Memory B cell (primary cell): ENCODE measurements around the gene PARP15.

Experiments used
- ATAC-seq: fragments of 150-1000 bp; cut with Tn5 transposase; 2 replicates; pipeline ENCODE4 v1.10.0; 2021; ENCODE audit warnings: low read depth, mild to moderate bottlenecking, moderate library complexity
- DNase-seq, 2 donors: peaks; one replicate each; pipeline ENCODE4 v3.0.0; 2022; ENCODE audit warnings: low spot score in 2 of 2
- H3K27ac Mint-ChIP-seq: one replicate; pipeline ENCODE4 v1.8.0; 2022; ENCODE audit warnings: mild to moderate bottlenecking, moderate library complexity, mixed read lengths
- H3K27me3 Mint-ChIP-seq: one replicate; pipeline ENCODE4 v1.8.0; 2022; ENCODE audit warnings: mixed read lengths
- H3K36me3 Mint-ChIP-seq: one replicate; pipeline ENCODE4 v1.8.0; 2022; ENCODE audit warnings: mild to moderate bottlenecking, mixed read lengths
- H3K4me1 Mint-ChIP-seq: one replicate; pipeline ENCODE4 v1.8.0; 2022; ENCODE audit warnings: mixed read lengths
- H3K4me3 Mint-ChIP-seq: one replicate; pipeline ENCODE4 v1.8.0; 2022; ENCODE audit warnings: mild to moderate bottlenecking, moderate library complexity, mixed read lengths
- H3K9me3 Mint-ChIP-seq: one replicate; pipeline ENCODE4 v1.8.0; 2022; ENCODE audit warnings: mixed read lengths

Gene PARP15

DNA sequence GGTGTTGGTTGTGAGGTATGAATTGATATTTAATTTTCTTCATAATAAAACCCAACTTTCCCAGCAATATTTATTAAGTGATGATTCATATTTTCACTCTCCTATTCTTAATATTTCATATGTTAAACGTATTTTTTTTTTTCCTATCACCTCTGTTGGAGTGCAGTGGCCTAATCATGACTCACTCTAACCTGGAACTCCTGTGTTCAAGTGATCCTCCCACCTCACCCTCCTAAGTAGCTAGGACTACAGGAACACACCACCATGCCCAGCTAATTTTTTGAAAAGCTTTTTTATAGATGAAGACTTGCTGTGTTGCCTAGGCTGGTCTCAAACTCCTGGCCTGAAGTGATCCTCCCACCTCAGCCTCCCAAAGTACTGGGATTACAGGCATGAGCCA is 8.6 kb downstream of the PARP15 start:
- Mint-ChIP-seq H3K9me3 (peaks cover 11% of the 10 kb centered on the region), H3K27ac (peak overlapping the region; percentile 42), H3K27me3 (no peaks in the 10 kb centered on the region), H3K4me1 (peaks cover 37% of the 10 kb centered on the region), H3K4me3 (no peak overlapping the region), H3K36me3 (peaks cover 48% of the 10 kb centered on the region)
- DNase-seq = no peak
- ATAC-seq = no peak

DNA sequence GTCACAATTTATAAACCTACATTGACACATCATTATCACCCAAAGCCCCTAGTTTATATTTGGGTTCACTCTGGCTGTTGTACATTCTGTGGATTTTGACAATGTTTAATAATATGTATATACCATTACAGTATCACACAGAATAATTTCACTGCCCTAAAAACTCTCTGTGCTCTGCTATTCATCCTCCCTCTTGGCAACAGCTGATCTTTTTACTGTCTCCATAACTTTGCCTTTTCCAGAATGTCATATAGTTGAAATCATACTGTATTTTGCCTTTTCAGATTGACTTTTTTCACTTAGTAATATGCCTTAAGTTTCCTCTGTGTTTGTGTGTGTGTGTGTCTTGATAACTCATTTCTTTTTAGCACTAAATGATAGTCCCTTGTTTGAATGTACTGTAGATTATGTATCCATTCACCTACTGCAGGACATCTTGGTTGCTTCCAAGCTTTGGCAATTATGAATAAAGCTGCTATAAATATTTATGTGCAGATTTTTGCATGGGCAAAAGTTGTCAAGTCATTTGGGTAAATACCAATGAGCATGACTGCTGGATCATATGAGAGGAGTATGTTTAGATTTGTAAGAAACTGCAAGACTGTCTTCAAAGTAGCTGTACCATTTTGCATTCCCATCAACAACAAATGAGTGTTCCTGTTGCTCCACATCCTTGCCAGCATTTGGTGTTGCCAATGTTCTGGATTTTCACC is 9.5 kb downstream of the PARP15 start:
- Mint-ChIP-seq H3K4me1 (peaks cover 35% of the 10 kb centered on the region), H3K36me3 (peaks cover 44% of the 10 kb centered on the region), H3K4me3 (no peak overlapping the region), H3K9me3 (peaks cover 9% of the 10 kb centered on the region), H3K27me3 (no peaks in the 10 kb centered on the region), H3K27ac (peak overlapping the region; percentile 80)
- DNase-seq = no peak
- ATAC-seq = no peak

GRCh38 chr3:122587572-122587971 is 10.1 kb downstream of the PARP15 start:
- H3K9me3 Mint-ChIP-seq = peaks cover 7% of the 10 kb centered on the region
- H3K4me1 Mint-ChIP-seq = peaks cover 37% of the 10 kb centered on the region
- H3K27ac Mint-ChIP-seq = no peak overlapping the region
- H3K27me3 Mint-ChIP-seq = no peaks in the 10 kb centered on the region
- ATAC-seq (no peak), DNase-seq (no peak)
- peaks cover 42% of the 10 kb centered on the region for H3K36me3 Mint-ChIP-seq
- no peak overlapping the region for H3K4me3 Mint-ChIP-seq

DNA sequence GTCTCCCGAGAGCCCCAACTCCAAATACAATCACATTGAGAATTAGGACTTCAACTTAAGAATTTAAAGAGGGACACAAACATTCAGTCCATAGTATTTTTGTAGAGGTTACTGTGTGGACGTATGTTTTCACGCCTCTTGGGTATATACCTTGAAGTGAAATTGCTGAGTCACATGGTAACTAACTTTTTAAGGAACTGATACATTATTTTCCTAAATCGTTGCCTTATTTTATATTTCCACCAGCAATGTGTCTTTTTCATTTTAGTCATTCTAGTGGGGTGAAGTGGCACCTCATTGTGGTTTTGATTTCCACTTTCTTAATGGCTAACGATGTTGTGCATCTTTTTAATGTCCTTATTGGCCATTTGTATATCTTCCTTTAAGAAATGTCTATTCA is 11.8 kb downstream of the PARP15 start:
- DNase-seq (no peak), ATAC-seq (peak; percentile 45)
- Mint-ChIP-seq H3K4me1 (peaks cover 37% of the 10 kb centered on the region), H3K9me3 (no peaks in the 10 kb centered on the region), H3K36me3 (peaks cover 29% of the 10 kb centered on the region), H3K27me3 (no peaks in the 10 kb centered on the region), H3K27ac (peak overlapping the region; percentile 91), H3K4me3 (no peak overlapping the region)

DNA sequence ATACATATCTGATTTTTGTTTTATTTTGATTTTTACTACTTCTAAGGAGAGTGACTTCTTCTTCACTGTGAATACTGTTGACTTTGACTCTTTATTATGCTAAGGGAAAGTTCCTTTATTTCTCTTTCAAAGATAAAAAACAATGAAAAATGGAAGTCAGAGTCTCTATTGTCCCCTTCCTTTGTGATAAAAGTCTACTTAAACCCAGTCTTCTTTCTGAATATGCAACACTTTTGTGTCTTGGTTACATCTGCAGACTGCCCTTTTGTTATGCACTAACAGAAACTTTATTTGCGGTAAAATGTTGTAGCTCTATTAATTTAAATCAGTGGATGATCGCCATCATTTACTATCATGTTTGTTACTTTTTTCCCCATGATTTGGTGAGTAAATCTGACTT is 13.2 kb downstream of the PARP15 start:
- Mint-ChIP-seq H3K27ac (peak overlapping the region; percentile 78), H3K4me1 (peaks cover 36% of the 10 kb centered on the region), H3K36me3 (peaks cover 22% of the 10 kb centered on the region), H3K4me3 (no peak overlapping the region), H3K9me3 (no peaks in the 10 kb centered on the region), H3K27me3 (no peaks in the 10 kb centered on the region)
- DNase-seq (no peak), ATAC-seq (no peak)

GRCh38 chr3:122594025-122594424 is 16.6 kb downstream of the PARP15 start:
- Mint-ChIP-seq H3K36me3 (peaks cover 26% of the 10 kb centered on the region), H3K9me3 (peaks cover 2% of the 10 kb centered on the region), H3K27me3 (no peaks in the 10 kb centered on the region), H3K27ac (no peak overlapping the region), H3K4me3 (no peak overlapping the region), H3K4me1 (peaks cover 27% of the 10 kb centered on the region)
- DNase-seq (no peak), ATAC-seq (no peak)

- H3K36me3 Mint-ChIP-seq = peaks cover 29% of the 10 kb centered on the region
Observed at GRCh38 chr3:122598151-122598550, 20.7 kb downstream of the PARP15 start.

GRCh38 chr3:122598556-122598955 is 21.1 kb downstream of the PARP15 start:
- no peaks in the 10 kb centered on the region for H3K27me3 Mint-ChIP-seq
- H3K4me3 Mint-ChIP-seq = no peak overlapping the region
- DNase-seq = no peak
- peaks cover 32% of the 10 kb centered on the region for H3K36me3 Mint-ChIP-seq
- peak; percentile 70 for ATAC-seq
- H3K9me3 Mint-ChIP-seq = peaks cover 2% of the 10 kb centered on the region
- H3K27ac Mint-ChIP-seq = peak overlapping the region; percentile 81
- H3K4me1 Mint-ChIP-seq = peaks cover 39% of the 10 kb centered on the region

More at GRCh38 chr3:122598151-122598550, 20.7 kb downstream of the PARP15 start:
- DNase-seq (no peak), ATAC-seq (peak; percentile 12)
- no peaks in the 10 kb centered on the region for H3K27me3 Mint-ChIP-seq
- peaks cover 37% of the 10 kb centered on the region for H3K4me1 Mint-ChIP-seq
- no peak overlapping the region for H3K4me3 Mint-ChIP-seq
- H3K9me3 Mint-ChIP-seq = peaks cover 2% of the 10 kb centered on the region
- peak overlapping the region; percentile 81 for H3K27ac Mint-ChIP-seq

DNA sequence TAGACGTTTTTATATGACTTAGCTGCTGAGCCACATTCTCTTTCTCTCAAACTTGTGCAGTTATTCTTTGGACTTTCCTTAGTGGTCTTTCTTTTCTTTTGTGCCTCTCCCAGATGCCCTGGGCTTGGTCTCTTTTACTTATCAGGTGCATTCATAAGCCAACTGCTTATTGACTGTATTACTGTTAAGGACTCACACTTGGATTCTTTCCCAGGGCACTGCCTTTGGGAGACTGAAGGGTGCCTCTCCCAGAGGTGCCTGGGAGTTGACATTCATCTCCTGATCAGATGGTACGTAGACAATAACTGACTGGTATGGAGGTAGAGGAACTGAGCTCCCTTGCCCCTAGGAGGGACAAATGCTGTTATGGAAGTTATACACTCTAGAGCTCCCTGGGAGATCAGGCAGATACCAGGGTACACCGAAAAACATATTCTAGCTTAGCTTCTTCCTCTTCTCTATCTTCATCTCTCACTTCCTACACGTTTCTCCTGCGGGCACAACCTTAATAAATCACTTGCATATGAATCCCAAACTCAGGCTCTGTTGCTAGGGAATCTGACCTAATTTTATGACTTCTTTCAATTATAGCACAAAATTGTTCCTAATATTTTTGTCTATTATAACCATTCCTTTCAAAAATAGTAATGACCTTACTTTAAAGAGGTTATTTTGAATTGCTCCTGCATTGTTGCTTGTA is 24.7 kb downstream of the PARP15 start:
- peaks cover 30% of the 10 kb centered on the region for H3K4me1 Mint-ChIP-seq
- peak overlapping the region; percentile 49 for H3K27ac Mint-ChIP-seq
- no peak overlapping the region for H3K4me3 Mint-ChIP-seq
- ATAC-seq (no peak), DNase-seq (no peak)
- no peaks in the 10 kb centered on the region for H3K9me3 Mint-ChIP-seq
- H3K36me3 Mint-ChIP-seq = peaks cover 24% of the 10 kb centered on the region
- no peaks in the 10 kb centered on the region for H3K27me3 Mint-ChIP-seq

DNA sequence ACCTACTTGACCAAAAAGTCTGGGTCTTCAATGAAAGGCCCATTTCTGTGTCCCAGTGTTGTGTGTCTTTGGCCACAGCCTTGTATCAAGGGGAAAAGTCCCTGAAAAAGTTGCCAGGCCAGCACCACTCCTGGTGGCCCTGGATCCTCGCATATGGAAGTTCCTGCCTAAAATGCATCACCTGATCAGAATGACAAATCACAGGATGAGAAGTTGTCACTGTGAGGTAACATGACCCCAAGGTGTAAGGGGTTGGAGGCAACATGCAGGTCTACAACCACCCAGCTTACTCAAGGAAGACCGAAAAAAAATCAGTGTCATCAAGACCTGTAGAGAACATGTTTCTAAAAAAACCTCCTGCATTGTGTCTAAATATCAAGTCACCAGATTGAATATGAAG is 25.6 kb downstream of the PARP15 start:
- no peak for ATAC-seq
- no peaks in the 10 kb centered on the region for H3K9me3 Mint-ChIP-seq
- DNase-seq = no peak
- H3K4me1 Mint-ChIP-seq = peaks cover 33% of the 10 kb centered on the region
- no peak overlapping the region for H3K4me3 Mint-ChIP-seq
- peaks cover 27% of the 10 kb centered on the region for H3K36me3 Mint-ChIP-seq
- peak overlapping the region; percentile 16 for H3K27ac Mint-ChIP-seq
- no peaks in the 10 kb centered on the region for H3K27me3 Mint-ChIP-seq

DNA sequence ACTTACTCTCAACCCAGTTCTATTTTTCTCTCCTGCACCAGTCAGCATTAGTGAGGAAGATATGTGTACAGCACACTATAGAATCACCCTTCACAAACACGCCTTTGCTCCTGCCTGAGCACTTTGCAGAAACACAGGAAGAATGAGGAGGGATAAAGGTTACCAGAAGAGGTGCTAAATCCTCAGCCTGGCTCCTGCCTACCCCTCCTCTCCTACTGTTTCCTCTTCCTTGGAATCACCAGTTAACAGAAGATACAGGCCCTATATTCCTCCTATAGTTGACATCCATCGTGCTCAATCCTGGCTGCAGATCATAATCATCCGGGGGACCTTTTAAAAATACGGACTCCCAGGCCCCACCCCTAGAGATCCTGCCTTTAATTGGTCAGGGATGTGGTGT is 28.9 kb downstream of the PARP15 start:
- H3K4me3 Mint-ChIP-seq = no peak overlapping the region
- no peaks in the 10 kb centered on the region for H3K27me3 Mint-ChIP-seq
- peak overlapping the region; percentile 76 for H3K27ac Mint-ChIP-seq
- no peak for DNase-seq
- no peak for ATAC-seq
- no peaks in the 10 kb centered on the region for H3K9me3 Mint-ChIP-seq
- H3K36me3 Mint-ChIP-seq = peaks cover 38% of the 10 kb centered on the region
- peaks cover 25% of the 10 kb centered on the region for H3K4me1 Mint-ChIP-seq

DNA sequence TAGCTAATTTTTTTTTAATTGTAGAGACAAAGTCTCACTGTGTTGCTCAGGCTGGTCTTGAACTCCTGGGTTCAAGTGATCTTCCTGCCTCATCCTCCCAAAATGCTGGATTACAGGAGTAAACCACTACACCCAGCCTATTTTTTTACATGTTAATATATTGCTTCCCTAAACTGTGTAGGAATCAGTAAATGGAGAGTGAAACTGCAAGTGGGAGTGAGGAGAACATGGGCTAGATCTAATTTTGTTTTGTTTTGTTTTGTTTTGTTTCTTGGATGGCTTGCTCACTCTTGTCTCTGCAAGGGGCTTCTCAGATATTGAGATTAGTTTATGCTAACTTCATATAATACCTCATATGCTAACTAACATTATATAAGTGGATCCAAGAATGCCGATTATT is 31.5 kb downstream of the PARP15 start:
- DNase-seq (no peak), ATAC-seq (no peak)
- Mint-ChIP-seq H3K36me3 (peaks cover 40% of the 10 kb centered on the region), H3K4me3 (no peak overlapping the region), H3K27me3 (no peaks in the 10 kb centered on the region), H3K27ac (peak overlapping the region; percentile 33), H3K9me3 (no peaks in the 10 kb centered on the region), H3K4me1 (peaks cover 18% of the 10 kb centered on the region)

- Mint-ChIP-seq H3K27me3 (no peaks in the 10 kb centered on the region), H3K27ac (peak overlapping the region; percentile 62), H3K4me1 (peaks cover 18% of the 10 kb centered on the region), H3K9me3 (no peaks in the 10 kb centered on the region), H3K36me3 (peaks cover 40% of the 10 kb centered on the region), H3K4me3 (no peak overlapping the region)
- ATAC-seq (peak; percentile 38), DNase-seq (no peak)
Observed at GRCh38 chr3:122609798-122610559, 32.5 kb downstream of the PARP15 start.

GRCh38 chr3:122612696-122613095 is 35.2 kb downstream of the PARP15 start:
- no peaks in the 10 kb centered on the region for H3K9me3 Mint-ChIP-seq
- H3K4me1 Mint-ChIP-seq = peaks cover 24% of the 10 kb centered on the region
- no peaks in the 10 kb centered on the region for H3K27me3 Mint-ChIP-seq
- ATAC-seq = no peak
- H3K27ac Mint-ChIP-seq = no peak overlapping the region
- peaks cover 43% of the 10 kb centered on the region for H3K36me3 Mint-ChIP-seq
- DNase-seq = no peak
- H3K4me3 Mint-ChIP-seq = no peak overlapping the region
